Measurements from ENCODE around the gene CLRN1. TPM values are rescaled to one million over a fixed set of nuclear protein-coding genes. Genes with fewer than 3 reads are reported as not detected.

The CLRN1 gene
- total and polyA plus RNA-seq, 9 of the 15 experiments (the other 6 are each of a cell fraction or from before 2014, with no cell fraction given) = not detected

- TF ChIP-seq RERE (CRISPR knock-in tag; IDR thresholded peaks at IDR 0.05; ENCODE audit: borderline replicate concordance) (no peak), NFIC (IDR thresholded peaks at IDR 0.05) (no peak), CHD4 (IDR thresholded peaks at IDR 0.05; ENCODE audit: insufficient read depth, insufficient replicate concordance, low read depth, low read length, poor library complexity, severe bottlenecking) (no peak), ZNF217 (CRISPR knock-in tag; IDR thresholded peaks at IDR 0.05) (no peak), ZNF740 (CRISPR knock-in tag; IDR thresholded peaks at IDR 0.05) (no peak), ZNF740 (tag; IDR thresholded peaks at IDR 0.05) (no peak)
Measured at GRCh38 chr3:150877303-150877702, 95.2 kb downstream of the CLRN1 start (continued).

Data from K562 (cell line).